Measurements from ENCODE around the gene BCL11A.
A peak's percentile ranks its signal among the peaks of the same experiment; 100 is the strongest.

Gene BCL11A

DNA sequence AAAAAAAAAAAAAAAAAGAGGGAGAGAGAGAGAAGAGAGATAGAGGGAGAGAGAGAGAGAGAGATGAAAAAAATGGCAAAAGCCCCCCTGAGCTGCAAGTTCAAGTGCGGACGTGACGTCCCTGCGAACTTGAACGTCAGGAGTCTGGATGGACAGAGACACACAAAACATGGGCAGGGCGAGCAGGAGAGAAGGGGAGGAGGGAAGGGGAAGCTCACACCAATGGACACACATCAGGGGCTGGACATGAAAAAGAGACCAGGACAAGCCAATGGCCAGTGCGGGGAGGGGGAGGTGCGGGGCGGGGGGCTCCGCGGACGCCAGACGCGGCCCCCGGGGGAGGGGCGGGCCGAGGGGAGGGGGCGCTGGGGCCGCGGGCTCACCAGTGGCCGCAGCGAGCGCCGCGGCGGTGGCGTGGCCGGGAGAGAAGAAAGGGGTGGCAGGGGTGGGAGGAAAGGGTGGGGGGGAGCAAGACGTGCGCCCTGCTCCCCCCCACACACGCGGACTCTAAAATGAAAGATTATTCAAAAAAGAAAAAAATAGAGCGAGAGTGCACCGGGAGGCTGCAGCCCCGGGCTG, at the start of gene BCL11A:
TSS of gene BCL11A (minus strand) at position 160 of the 579 bp plus-strand sequence. CDS start 384 bp downstream, outside the sequence.
- peak; percentile 56 for DNase-seq (ENCODE audit: low read depth)

DNA sequence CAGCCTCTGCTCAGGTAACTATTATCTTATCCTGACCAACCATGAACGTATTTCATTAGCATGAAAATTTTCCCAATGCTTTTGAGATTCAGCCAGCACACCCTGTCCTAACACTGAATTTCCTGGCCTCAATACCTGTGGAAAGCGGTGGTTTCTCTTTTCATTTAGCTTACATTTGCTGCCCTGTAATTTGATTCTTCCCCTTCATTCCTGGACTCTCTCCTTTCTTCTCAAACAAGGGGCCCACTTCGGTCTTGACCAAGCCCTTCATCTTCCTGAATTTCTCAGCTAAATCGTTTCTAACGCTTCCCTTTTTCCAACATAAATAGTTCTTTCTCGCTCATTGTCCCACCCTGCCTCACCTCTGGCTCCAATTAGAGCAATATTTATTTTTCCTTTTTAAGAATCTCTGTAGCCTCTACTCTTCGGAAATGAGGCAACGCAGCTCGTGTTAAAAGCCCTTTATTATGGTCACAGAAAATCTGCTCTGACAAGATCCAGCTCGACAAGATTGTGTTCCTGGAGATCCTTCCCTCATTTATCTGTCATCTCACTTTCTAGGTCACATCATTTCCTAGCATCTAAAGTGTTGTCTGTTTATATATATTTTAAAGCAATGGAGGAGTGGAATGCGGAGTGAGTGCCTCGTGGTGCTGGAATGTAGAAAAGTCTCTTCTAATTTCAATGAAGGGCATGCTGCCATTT, 49.5 kb upstream of the BCL11A start:
- DNase-seq (ENCODE audit: low read depth), result no peak

DNA sequence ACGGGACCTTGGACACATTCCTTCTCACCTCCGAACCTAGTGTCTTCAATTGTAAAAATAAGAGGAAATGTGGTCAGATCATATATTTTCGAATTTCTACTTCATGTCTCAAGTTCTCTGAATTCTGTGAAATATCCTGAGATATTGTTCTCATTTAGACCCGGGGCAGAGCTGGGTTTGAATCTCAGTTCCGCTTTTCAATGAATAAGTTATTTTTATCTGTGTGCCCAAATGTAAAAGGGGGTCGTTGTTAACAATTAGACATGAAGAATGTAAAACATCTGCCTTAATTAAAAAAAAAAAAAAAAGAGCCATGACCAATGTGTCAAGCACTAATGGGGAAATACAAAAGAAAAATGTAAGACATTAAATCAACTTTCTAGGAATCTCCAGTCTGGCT, 48.9 kb upstream of the BCL11A start:
- no peak for DNase-seq (ENCODE audit: low read depth)

DNA sequence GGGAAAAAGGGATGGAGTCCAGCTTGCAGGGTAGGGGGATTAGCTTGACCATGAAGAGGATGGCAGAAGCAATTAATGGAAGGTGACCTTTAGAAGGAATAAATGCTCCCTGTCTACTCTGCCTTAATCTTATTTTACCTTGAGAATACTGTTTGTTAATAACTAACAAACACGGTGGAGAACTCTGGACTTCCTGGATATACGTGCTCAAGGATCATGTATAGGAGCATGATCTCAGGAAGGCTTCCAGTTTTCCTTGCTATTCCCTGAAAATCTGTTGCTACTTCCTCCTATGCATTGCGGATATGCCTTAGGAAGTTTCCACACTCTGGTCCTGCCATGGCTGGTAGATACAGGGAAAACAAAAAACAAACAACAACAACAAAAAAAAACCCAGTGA, 44.8 kb upstream of the BCL11A start:
- DNase-seq (ENCODE audit: low read depth), result no peak

DNA sequence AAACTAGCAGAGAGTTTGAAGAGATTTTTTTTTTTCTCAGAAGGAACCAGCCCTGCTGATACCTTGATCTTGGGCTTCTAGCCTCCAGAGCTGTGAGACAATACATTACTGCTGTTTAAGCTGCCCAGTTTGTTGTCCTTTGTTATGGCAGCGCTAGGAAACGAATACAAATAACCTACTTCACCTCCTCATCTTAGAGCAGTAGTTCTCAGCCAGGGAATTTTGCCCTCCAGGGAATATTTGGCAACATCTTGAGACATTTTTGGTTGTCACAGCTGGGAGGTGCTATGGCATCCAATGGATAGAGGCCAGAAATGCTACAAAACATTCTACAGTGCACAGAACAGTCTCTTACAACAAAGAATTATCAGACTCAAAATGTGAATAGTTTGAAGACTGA, 43.9 kb upstream of the BCL11A start:
- DNase-seq (ENCODE audit: low read depth), result no peak

DNA sequence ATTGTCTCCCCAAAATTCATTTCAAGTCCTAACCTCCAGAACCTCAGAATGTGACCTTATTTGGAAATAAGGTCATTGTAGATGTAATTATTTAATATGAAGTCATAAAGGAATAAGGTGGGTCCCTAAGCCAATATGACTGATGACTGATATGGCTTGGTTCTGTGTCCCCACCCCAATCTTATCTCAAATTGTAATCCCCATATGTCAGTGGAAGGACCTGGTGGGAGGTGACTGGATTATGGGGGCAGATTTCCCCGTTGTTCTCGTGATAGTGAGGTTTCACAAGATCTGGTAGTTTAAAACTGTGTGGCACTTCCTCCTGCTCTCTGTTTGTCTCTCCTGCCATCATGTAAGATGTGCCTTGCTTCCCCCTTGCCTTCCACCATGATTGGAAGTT, 43.0 kb upstream of the BCL11A start:
- no peak for DNase-seq (ENCODE audit: low read depth)

DNA sequence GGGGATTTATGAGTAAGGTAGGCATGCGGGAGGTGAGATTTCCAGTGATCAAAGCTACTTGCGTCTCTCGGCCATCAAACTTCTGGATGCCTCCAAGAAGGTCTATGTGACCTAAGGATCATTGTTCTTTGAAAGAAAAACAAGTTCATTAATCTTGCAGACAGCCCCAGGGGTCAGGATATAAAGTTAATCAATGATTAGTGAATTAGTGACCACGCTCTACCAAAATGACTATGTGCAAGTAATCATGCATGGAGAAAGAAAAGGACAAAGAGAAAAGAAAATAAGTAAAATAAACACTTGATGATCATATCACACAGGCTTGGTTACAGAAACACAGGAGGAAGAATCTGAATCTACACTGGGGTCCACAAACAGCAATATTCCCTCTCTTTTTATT, 42.5 kb upstream of the BCL11A start:
- no peak for DNase-seq (ENCODE audit: low read depth)

DNA sequence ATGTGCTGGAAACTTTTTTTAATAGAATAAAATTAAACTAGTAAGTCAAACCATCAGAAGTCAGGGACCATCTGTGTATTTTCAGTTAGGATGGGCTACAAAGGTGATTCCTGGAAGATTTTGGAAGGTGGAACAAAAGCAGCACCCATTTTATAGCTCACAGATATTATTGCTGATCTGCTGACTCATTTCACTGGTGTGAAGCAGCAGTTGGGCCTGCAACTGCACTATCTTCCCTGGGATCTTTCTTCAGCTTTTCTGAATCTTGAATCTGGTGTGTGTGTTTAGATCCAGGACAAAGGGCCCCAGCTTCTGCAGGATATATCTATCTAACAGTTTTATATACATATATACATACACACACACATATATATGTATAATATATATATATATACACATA, 35.6 kb upstream of the BCL11A start:
- DNase-seq (ENCODE audit: low read depth), result no peak

DNA sequence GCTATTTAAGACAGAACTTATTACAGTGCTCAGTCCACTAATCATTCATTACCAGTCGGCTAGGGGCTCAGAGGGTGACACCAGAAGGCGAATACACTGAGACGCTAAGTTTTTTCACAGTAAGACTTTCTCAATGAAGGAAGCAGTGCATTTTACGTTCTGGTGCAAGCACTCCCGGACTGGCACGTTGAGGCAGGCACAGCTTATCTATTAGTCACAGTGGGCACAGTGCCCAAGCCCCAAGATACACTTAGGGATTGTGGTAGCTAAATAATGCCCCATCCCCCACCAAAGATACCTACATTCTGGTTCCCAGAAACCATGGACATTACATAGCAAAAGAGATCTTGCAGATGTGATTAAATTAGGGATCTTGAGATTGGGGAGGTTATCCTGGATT, 32.6 kb upstream of the BCL11A start:
- no peak for DNase-seq (ENCODE audit: low read depth)

DNA sequence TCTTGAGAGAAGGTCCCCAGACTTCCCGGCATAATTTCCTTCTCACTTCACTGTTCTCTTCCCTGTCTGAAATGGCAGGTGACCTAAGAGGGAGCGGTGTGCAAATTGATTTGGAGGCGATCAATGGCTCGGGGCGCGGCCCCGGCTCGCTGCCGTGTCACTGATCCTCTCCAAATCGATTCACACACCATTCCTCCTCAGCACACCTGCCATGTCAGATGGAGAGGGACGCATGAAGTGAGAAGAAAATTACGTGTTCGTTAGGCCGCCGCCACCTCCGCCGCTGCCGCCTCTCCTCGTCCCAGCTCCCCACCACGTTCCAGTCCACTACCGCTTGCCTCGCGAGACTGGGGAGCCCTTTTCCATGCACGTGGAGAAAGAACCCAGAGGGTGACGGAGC, 31.8 kb upstream of the BCL11A start:
- no peak for DNase-seq (ENCODE audit: low read depth)

DNA sequence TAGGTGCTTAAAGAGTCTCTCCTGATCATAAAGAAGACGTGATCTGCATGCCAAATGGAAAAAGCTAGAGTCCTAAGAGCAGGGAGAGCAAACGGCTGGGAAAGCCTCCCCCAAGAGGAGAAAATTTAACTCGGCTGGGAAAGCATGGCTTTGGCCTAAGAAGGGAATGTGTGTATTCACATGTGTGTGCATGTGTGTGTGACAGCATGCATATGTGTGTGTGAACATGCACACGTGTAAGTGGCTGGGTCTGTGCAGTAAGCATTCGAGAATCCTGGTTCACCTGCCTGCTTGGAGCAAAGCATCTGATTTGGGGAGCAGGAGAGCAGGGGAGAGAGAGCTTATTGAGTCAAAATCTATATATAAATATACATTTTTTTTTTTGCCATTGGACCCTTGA, 30.1 kb upstream of the BCL11A start:
- no peak for DNase-seq (ENCODE audit: low read depth)

DNA sequence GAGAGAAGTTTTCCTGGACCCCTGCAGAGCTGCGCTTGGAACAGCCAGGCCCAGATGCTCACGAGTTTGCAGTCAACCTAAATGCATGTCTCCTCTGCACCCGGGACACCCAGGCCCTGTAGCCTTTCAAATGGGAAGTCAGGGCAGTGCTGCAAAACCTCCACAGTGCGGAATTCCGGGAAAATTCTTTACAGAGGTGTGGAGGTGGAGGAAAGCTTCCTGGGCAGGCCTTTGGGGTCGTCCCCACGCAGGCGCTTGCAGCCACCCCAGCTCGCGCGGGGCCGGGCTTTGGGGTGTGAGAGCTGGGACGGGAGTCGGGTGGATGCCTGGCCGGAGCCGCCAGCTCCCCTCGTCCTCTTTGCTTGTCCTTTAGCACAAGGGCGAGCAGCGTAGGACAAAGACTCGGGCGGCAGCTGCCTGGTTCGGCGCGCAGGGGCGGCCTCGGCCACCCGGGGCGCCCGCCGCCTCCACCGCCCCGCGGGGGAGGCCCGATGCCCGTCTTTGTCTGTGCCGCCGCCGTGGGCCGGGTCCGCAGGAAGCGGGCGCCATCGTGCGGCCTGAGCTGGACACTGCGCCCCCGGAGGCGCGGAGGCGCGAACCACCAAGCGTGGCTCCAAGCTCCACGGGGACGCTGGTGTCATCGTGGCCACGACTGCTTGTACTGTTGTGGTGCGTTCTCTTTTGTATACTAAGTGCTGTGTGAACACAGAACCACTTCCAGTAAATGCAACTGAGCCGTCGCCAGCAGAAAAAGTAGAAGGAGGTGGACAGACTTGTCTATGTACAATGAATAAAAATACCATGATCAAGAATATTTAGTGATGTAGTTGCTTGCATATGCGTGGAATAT, 28.2 kb upstream of the BCL11A start:
- DNase-seq (ENCODE audit: low read depth), result no peak

DNA sequence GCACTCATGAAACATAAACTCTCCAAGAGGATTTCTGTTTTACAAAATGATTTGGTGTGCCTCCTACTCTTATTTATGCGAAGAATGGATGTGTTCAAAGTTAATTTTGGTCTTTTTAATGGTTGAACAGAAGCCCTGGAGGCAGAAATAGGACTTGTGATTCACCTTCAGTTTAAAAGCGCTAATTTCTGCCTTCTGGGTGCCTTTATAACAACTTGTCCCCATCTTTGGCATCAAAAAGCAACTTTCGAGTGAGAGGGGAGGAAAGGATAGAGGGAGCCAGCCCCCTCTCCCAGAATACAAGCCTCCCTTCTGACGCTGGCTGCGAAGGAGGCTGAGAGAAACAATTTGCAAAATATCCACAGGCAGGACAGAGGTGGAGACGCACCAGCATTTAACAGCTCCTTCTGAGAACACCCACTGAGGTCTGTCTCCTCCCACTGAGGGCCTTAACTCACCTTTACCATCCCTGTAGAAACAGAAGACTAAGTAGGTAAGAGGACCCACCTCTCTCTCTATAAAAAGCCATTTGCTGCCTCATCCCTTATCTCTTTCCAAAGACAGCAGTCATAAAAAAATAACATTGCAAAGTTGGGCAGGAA, 24.3 kb upstream of the BCL11A start:
- no peak for DNase-seq (ENCODE audit: low read depth)

DNA sequence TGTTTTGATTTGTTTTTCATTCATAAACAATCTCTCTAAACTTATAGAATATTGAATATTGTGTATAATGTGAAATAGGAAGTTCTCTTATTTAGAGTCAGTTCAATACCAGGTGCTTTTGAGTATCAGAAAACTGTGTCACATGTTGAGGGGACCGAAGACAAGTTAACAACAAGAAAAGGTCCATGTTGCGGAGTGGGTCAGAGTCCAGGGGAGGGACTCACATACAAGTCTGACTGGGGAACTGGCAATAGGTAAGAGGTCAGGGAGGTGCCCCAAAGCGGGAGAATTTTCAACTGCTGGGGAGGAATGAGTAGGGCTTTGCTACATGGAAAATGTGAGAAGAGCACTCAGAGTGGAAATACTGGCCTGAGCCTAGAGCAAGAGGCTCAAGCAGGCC, 19.8 kb upstream of the BCL11A start:
- no peak for DNase-seq (ENCODE audit: low read depth)

DNA sequence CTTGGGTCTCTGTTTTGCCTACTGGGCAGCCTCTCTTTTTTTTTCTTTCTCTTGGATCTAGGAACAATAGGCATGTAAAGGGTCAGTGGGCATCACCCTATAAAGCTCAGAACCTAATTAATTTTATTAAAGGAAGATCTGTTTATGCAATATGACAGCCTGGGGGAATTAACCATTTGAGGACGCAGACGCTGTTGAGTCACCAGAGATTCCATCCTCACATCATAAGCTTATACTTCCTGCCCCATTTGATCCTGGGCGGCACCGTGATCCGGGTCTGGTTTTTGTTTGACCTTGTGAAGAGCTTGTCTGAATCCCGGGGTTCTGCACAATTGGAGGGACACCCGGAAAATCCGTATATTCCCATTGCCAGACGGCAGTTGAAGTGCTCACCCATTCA, 16.8 kb upstream of the BCL11A start:
- no peak for DNase-seq (ENCODE audit: low read depth)

DNA sequence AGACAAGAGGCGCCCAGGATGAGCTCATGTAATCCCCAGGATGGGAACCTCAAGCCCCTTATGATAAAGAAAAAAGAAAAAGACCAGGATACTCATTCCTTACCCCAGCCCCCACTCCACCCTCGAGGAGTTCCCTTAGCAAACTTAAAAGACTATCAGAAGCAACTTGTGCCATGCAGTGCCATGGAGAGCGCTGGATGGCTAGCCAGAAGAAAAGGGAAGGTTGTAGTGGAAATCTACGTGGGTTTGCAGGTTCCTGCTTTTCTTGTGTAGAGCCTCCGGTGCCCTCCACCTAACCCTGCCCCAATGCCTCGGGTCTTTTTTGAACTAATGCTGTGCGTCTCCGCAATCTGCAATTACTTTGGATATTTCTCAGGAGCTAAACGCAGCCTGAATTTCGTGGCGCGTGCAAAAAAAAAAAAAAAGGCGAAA, 16.2 kb upstream of the BCL11A start:
- DNase-seq (ENCODE audit: low read depth), result no peak

DNA sequence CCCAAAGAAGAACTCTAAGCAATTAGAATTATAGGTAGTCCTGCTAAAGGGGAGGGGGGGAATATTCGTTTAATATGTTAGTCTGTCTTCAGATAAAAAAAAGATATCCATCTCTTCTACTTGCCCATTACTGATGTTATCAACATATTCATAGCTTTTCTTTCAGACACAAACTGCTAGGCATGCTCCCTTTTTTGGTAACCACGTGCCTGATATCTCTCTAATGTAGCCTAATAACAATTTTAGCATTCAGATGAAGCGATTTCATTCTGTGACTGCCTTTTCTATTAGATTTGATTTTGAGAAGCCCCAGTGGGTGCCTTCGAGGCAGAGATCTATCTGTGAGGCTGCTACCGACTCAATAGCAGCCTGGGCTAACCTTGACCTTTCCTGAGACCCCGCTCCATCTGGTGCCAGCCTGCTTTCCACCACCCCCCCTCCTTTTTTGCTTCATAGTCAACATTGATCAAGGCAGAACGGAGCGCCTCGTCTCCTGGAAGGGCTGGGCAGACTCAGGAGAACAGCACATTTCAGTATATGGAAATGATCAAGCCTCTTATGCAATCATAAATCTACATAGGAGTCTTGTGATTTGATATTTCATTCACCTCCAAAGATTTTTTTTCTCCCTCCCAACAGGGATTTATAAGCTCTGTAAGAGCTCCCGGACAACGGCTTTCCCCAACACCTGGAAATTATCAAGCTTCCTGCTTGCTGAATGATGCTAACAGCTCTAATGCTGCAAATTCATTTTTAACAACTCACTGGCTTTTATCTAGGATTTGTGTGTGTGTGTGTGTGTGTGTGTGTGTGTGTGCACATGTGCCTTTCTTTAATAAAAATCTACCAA, 14.7 kb upstream of the BCL11A start:
- no peak for DNase-seq (ENCODE audit: low read depth)

DNA sequence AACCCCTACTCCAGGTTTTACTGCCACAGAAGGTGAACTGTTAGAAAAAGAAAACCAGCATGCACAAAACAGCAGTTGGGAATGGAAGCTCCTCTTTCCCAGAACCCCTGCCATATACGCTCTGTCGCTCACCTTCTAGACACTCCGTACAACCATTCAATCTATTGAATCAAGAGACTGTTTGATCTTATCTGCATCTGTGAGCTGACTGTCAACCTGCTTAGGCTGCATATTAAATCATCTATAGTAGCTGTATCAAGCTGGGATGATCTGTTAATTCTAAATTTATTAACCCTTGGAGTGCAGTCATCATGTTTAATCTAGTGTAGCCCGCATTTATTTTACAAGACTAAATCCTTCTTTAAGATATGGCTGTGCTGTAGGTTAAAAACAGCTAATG, 13.6 kb upstream of the BCL11A start:
- no peak for DNase-seq (ENCODE audit: low read depth)

DNA sequence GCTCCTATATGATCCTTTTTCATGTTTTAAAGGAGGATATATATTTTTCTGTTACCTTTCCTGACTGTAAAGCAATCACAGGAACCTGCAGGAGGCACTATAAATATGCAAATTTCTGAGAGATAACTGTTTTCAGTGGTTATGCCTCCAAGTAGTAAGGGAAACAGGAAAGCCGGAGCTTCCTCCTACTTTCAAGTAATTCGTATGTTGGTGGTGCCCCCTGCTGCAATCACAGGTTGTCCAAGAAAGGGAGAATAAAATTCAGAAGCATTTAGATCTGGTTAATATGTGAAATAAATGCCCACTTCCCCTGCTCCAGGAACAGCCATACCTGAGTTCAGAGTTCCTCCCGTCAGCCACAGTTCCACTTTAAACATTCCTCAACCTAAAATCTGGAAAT, 12.0 kb upstream of the BCL11A start:
- no peak for DNase-seq (ENCODE audit: low read depth)

DNA sequence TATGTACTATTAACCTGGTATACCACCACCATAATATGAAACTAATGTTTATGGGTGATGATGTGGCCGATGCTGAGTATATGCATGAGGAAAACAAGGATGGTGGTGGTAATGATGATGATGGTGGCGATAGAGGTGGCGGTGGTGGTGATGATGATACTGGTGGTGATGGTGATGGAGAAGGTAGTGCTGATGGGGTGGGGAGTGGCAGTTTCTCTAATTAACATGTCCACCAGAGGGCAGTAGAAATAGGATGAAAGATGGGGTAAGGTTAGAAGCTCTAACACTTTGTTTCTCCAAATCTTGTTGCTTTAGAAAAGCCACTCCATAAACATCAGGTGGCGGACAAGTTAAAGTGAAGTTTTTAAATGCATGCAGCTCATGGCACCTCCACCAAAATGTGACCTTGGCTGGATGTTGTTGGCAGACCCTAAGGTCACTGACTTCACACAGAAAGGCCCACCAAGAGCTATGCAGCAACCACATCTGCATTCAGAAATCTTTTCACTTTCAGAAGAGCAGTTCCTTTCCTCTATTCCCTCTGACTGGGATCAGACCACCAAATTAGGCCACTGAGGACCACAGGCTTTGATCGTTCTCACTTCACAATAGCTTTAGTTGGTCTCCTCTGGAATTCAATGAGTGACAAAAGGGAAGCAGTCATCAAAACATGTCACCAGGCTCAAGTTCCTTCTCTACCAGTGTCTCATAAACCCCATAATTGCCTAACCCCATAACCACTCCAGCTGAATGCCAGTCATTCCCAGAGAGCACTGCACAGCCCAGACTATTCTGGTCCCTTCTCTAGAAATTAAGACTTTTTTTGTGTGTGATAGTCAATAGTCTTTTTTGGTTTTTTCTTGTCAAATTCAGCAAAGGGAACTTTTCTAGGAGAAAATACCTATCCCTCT, 7.5 kb upstream of the BCL11A start:
- no peak for DNase-seq (ENCODE audit: low read depth)

DNA sequence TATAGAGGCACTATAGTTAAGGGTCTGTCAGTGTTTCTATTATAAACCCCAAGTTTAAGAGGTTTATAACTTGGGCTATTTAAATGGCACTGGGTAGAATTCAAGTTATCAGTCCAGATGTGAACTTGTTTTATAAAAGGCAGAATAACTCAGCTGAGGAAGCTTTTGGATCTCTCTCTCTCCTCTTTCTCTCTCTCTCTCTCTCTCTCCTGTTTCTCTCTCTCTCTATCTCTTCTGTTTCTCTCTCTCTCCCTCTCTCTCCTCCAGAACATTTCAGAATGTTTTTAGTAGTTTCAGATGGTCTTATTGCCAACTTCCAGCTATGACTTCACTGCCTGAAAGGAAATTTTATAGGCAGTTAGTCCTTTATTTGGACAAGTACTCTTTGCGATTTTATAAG, 6.4 kb upstream of the BCL11A start:
- DNase-seq (ENCODE audit: low read depth), result no peak
